Smooth muscle cell (in vitro differentiated cells): ENCODE measurements around the gene SLFN12. TPM values are rescaled to one million over a fixed set of nuclear protein-coding genes. Genes with fewer than 3 reads are reported as not detected.

Experiments
- DNase-seq: peaks from one replicate; lab custom pipeline; 2025; ENCODE audit not compliant: unreplicated experiment; lab: John Stamatoyannopoulos, UW
- H2AFZ ChIP-seq: fragments of 200-600 bp; sonication (generic); 2 replicates; pipeline ENCODE4 v1.6.0; 2016; ENCODE audit warnings: antibody characterized with exemption, low read depth, mild to moderate bottlenecking
- H3F3A ChIP-seq: fragments of 200-600 bp; sonication (generic); 2 replicates; pipeline ENCODE4 v1.6.0; 2017; ENCODE audit warnings: antibody characterized with exemption, low read depth
- H3K27ac ChIP-seq: fragments of 200-600 bp; sonication (generic); 2 replicates; pipeline ENCODE4 v1.5.1; 2016; ENCODE audit warnings: low read depth, mild to moderate bottlenecking
- H3K27me3 ChIP-seq: fragments of 200-600 bp; sonication (generic); 2 replicates; pipeline ENCODE4 v1.6.1; 2016; ENCODE audit warnings: low read depth, mild to moderate bottlenecking
- H3K36me3 ChIP-seq: fragments of 200-600 bp; sonication (generic); 2 replicates; pipeline ENCODE4 v1.5.1; 2016; ENCODE audit warnings: low read depth
- H3K4me1 ChIP-seq: fragments of 200-600 bp; sonication (generic); 2 replicates; pipeline ENCODE4 v1.5.1; 2016; ENCODE audit warnings: low read depth
- H3K4me2 ChIP-seq: fragments of 200-600 bp; sonication (generic); 2 replicates; pipeline ENCODE4 v1.6.0; 2016; ENCODE audit warnings: mild to moderate bottlenecking
- H3K4me3 ChIP-seq: fragments of 200-600 bp; sonication (generic); 2 replicates; pipeline ENCODE4 v1.5.1; 2016; ENCODE audit warnings: mild to moderate bottlenecking
- H3K79me2 ChIP-seq: fragments of 200-600 bp; sonication (generic); 2 replicates; pipeline ENCODE4 v1.6.0; 2016; ENCODE audit warnings: low read depth, mild to moderate bottlenecking
- H3K9ac ChIP-seq: fragments of 200-600 bp; sonication (generic); 2 replicates; pipeline ENCODE4 v1.6.0; 2016; ENCODE audit warnings: low read depth
- H3K9me3 ChIP-seq: fragments of 200-600 bp; sonication (generic); replicated peaks from 2 replicates; pipeline ENCODE4 v1.5.1; 2016; ENCODE audit warnings: low read depth
- H4K20me1 ChIP-seq: fragments of 200-600 bp; sonication (generic); 2 replicates; pipeline ENCODE4 v1.6.0; 2016; ENCODE audit warnings: low read depth
- CTCF ChIP-seq: fragments of 200-600 bp; sonication (generic); IDR thresholded peaks from 2 replicates; pipeline ENCODE4 v1.5.1; 2017; ENCODE audit warnings: borderline replicate concordance, mild to moderate bottlenecking, antibody characterized with exemption; ENCODE audit not compliant: insufficient read depth, poor library complexity, severe bottlenecking
- WGBS: methylation state at CpG from one replicate; pipeline ENCODE4 v1.1.7; 2016; ENCODE audit warnings: low lambda C conversion rate; 5-methylcytosine and 5-hydroxymethylcytosine counted together
- polyA plus RNA-seq: library from polyadenylated mRNA; unstranded; fragments of >200 nt; fragmentation: Nextera tagmentation; extraction: Ambion mirVana; gene quantifications from 2 replicates; pipeline ENCODE4 v1.2.1, GENCODE V29; 2016
- total RNA-seq: library from RNA; depleted of rRNA; stranded (reverse); fragments of >200 nt; gene quantifications from 2 replicates; pipeline ENCODE4 v1.2.3, GENCODE V29; 2014

SLFN12 gene
- total and polyA plus RNA-seq, 2 experiments from 2014 or later, result 2.8 to 14.3 TPM

- Histone ChIP-seq H3F3A (no peaks in the 10 kb centered on the region), H3K4me2 (no peak overlapping the region), H3K36me3 (no peaks in the 10 kb centered on the region), H3K9me3 (no peaks in the 10 kb centered on the region), H3K9ac (no peak overlapping the region), H3K27me3 (no peaks in the 10 kb centered on the region), H3K27ac (no peak overlapping the region), H3K79me2 (no peaks in the 10 kb centered on the region), H4K20me1 (no peaks in the 10 kb centered on the region), H2AFZ (no peak overlapping the region), H3K4me1 (no peaks in the 10 kb centered on the region), H3K4me3 (no peak overlapping the region)
- DNase-seq, result no peak
- 92% methylated on average over 2 of the region's 2 CpGs for WGBS
- TF ChIP-seq CTCF, result no peak
Observed at GRCh38 chr17:35390156-35390555, 42.1 kb downstream of the SLFN12 start.

- Histone ChIP-seq H3K4me3 (no peak overlapping the region), H3K27ac (no peak overlapping the region), H4K20me1 (no peaks in the 10 kb centered on the region), H3K79me2 (no peaks in the 10 kb centered on the region), H3K36me3 (no peaks in the 10 kb centered on the region), H3F3A (no peaks in the 10 kb centered on the region), H3K9me3 (no peaks in the 10 kb centered on the region), H2AFZ (no peak overlapping the region), H3K4me2 (no peak overlapping the region), H3K9ac (no peak overlapping the region), H3K27me3 (no peaks in the 10 kb centered on the region), H3K4me1 (no peaks in the 10 kb centered on the region)
- DNase-seq, result no peak
- no peak for TF ChIP-seq CTCF
Observed at GRCh38 chr17:35387496-35387895, 44.8 kb downstream of the SLFN12 start.

- no peak for TF ChIP-seq CTCF
- no peak for DNase-seq
- WGBS, result 87% methylated on average over 3 of the region's 3 CpGs
Observed at GRCh38 chr17:35377706-35378105, 54.6 kb downstream of the SLFN12 start.

GRCh38 chr17:35377068-35377467 is 55.2 kb downstream of the SLFN12 start:
- Histone ChIP-seq H3K27ac (no peak overlapping the region), H2AFZ (no peak overlapping the region), H3F3A (no peaks in the 10 kb centered on the region), H3K9me3 (no peaks in the 10 kb centered on the region), H3K27me3 (peaks cover 57% of the 10 kb centered on the region), H3K4me3 (no peak overlapping the region), H3K4me1 (peaks cover 5% of the 10 kb centered on the region), H3K36me3 (no peaks in the 10 kb centered on the region), H3K4me2 (no peak overlapping the region), H3K9ac (no peak overlapping the region), H3K79me2 (no peaks in the 10 kb centered on the region), H4K20me1 (no peaks in the 10 kb centered on the region)
- no peak for TF ChIP-seq CTCF
- 84% methylated on average over 2 of the region's 2 CpGs for WGBS
- no peak for DNase-seq

More at GRCh38 chr17:35377706-35378105, 54.6 kb downstream of the SLFN12 start:
- H3K4me2 ChIP-seq, result no peak overlapping the region
- no peaks in the 10 kb centered on the region for H3K9me3 ChIP-seq
- H3K36me3 ChIP-seq, result no peaks in the 10 kb centered on the region
- H3K9ac ChIP-seq, result no peak overlapping the region
- no peaks in the 10 kb centered on the region for H3F3A ChIP-seq
- peaks cover 5% of the 10 kb centered on the region for H3K4me1 ChIP-seq
- H3K27ac ChIP-seq, result no peak overlapping the region
- peaks cover 51% of the 10 kb centered on the region for H3K27me3 ChIP-seq
- no peak overlapping the region for H2AFZ ChIP-seq
- no peaks in the 10 kb centered on the region for H4K20me1 ChIP-seq
- no peak overlapping the region for H3K4me3 ChIP-seq
- H3K79me2 ChIP-seq, result no peaks in the 10 kb centered on the region
